ENCODE data around the gene C20orf204.

Gene C20orf204

GRCh38 chr20:64056889-64057627, 21.1 kb downstream of the C20orf204 start:
- DNase-seq, result no peak

GRCh38 chr20:64057628-64058498, 21.9 kb downstream of the C20orf204 start:
- DNase-seq, result peak; percentile 65

GRCh38 chr20:64058536-64058935, 22.6 kb downstream of the C20orf204 start:
- no peak for DNase-seq

- DNase-seq, result no peak
These were observed 26.3 kb downstream of the C20orf204 start for GRCh38 chr20:64062276-64062595.

- peak; percentile 93 for DNase-seq
These were observed 26.8 kb downstream of the C20orf204 start, which contains the start of gene TCEA2 for GRCh38 chr20:64062596-64063388. Gene TCEA2, plus strand, starts transcription at chr20:64063198. Its CDS starts 115 bp downstream, at chr20:64063313.

- DNase-seq, result no peak
These were observed 27.6 kb downstream of the C20orf204 start for GRCh38 chr20:64063389-64064144.

- no peak for DNase-seq
These were observed 28.2 kb downstream of the C20orf204 start for GRCh38 chr20:64064145-64064698.

GRCh38 chr20:64065062-64065973, 29.3 kb downstream of the C20orf204 start:
- DNase-seq, result no peak

- DNase-seq, result peak; percentile 73
These were observed 30.0 kb downstream of the C20orf204 start for GRCh38 chr20:64065974-64066343.

GRCh38 chr20:64067005-64067632, 31.1 kb downstream of the C20orf204 start:
- no peak for DNase-seq

- DNase-seq, result no peak
These were observed 31.8 kb downstream of the C20orf204 start for GRCh38 chr20:64067733-64068307.

- no peak for DNase-seq
These were observed 32.6 kb downstream of the C20orf204 start for GRCh38 chr20:64068386-64069208.

- no peak for DNase-seq
These were observed 33.2 kb downstream of the C20orf204 start for GRCh38 chr20:64069209-64069613.

- DNase-seq, result no peak
These were observed 33.7 kb downstream of the C20orf204 start for GRCh38 chr20:64069614-64070243.

GRCh38 chr20:64070244-64070993, 34.4 kb downstream of the C20orf204 start:
- no peak for DNase-seq

- DNase-seq, result no peak
These were observed 35.7 kb downstream of the C20orf204 start for GRCh38 chr20:64071341-64072332.
